ENCODE results near the gene MAZ. TPM values are rescaled to one million over a fixed set of nuclear protein-coding genes. Genes with fewer than 3 reads are reported as not detected.

The MAZ gene
- total and polyA plus RNA-seq, 8 donors = 11.7 to 865 (median 110) TPM

GRCh38 chr16:29815793-29816693, 9.7 kb downstream of the MAZ start, which contains the start of gene PAGR1:
Gene PAGR1 (plus strand): TSS chr16:29816152. CDS start chr16:29816526, 374 bp downstream.
- intact Hi-C loops (cut with DNase I; ENCODE audit: low total_unique reads) = no loop called here
- WGBS, 5 donors = 0 to 1% (median 0%) methylated on average over 52 to 70 of the region's 70 CpGs
- H3K4me1 ChIP-seq = peaks cover 47 to 85% (median 83%) of the 10 kb centered on the region in 4 donors

GRCh38 chr16:29816694-29817441, 10.5 kb downstream of the MAZ start:
- peak in 1 of 3 donors; percentile 23 for TF ChIP-seq POLR2AphosphoS5 (IDR thresholded peaks at IDR 0.05)
- no peak for TF ChIP-seq CTCF (IDR thresholded peaks at IDR 0.05)
- no peaks in the 10 kb centered on the region for H3K9me3 ChIP-seq
- intact Hi-C loops (cut with DNase I; ENCODE audit: low total_unique reads) = no loop called here
- peaks cover 50 to 86% (median 83%) of the 10 kb centered on the region in 4 donors for H3K4me1 ChIP-seq
- H3K27me3 ChIP-seq = peaks cover 0 to 18% (median 0%) of the 10 kb centered on the region in 3 donors
- H3K27ac ChIP-seq = peak overlapping the region; percentile 94 to 98 (median 96)
- peaks cover 0 to 21% (median 16%) of the 10 kb centered on the region in 4 donors for H3K36me3 ChIP-seq
- H3K4me3 ChIP-seq = peak overlapping the region; percentile 64 to 87 (median 71)
- 2 to 5% (median 3%) methylated on average over 29 to 37 of the region's 37 CpGs for WGBS, 5 donors
- DNase-seq = peak; percentile 65 to 81

More at GRCh38 chr16:29815793-29816693, 9.7 kb downstream of the MAZ start, which contains the start of gene PAGR1:
- no peak for TF ChIP-seq EP300 (IDR thresholded peaks at IDR 0.05)
- TF ChIP-seq CTCF (IDR thresholded peaks at IDR 0.05) = peak in 5 of 7 experiments; percentile 81 to 93 (median 87)
- peak in 2 of 4 donors; percentile 13 to 55 for TF ChIP-seq POLR2A (IDR thresholded peaks at IDR 0.05)
- peak; percentile 78 to 97 (median 88) for TF ChIP-seq POLR2AphosphoS5 (IDR thresholded peaks at IDR 0.05)
- Histone ChIP-seq H3K9me3 (no peaks in the 10 kb centered on the region), H3K4me3 (peak within 1 kb of the TSS; percentile 64 to 87 (median 71)), H3K27ac (peak within 1 kb of the TSS; percentile 94 to 98 (median 96)), H3K36me3 (peaks cover 0 to 21% (median 16%) of the 10 kb centered on the region in 4 donors), H3K27me3 (peaks cover 0 to 22% (median 0%) of the 10 kb centered on the region in 3 donors)
- peak; percentile 98 to 100 for DNase-seq

GRCh38 chr16:29818082-29818481, 11.8 kb downstream of the MAZ start:
- TF ChIP-seq POLR2AphosphoS5 (IDR thresholded peaks at IDR 0.05) = no peak
- no peak for TF ChIP-seq EP300 (IDR thresholded peaks at IDR 0.05)
- TF ChIP-seq CTCF (IDR thresholded peaks at IDR 0.05) = no peak
- TF ChIP-seq POLR2A (IDR thresholded peaks at IDR 0.05) = no peak
- Histone ChIP-seq H3K9me3 (no peaks in the 10 kb centered on the region), H3K4me3 (peak overlapping the region in 1 of 4 donors; percentile 87), H3K36me3 (peaks cover 0 to 21% (median 18%) of the 10 kb centered on the region in 4 donors), H3K4me1 (peaks cover 53 to 86% (median 83%) of the 10 kb centered on the region in 4 donors), H3K27ac (peak overlapping the region in 4 of 5 donors; percentile 94 to 98 (median 96)), H3K27me3 (peaks cover 0 to 6% (median 0%) of the 10 kb centered on the region in 3 donors)
- WGBS, 5 donors = 61 to 82% (median 69%) methylated on average over 4 of the region's 4 CpGs
- DNase-seq = no peak
- intact Hi-C loops (cut with DNase I; ENCODE audit: low total_unique reads) = no loop called here

- no peak for TF ChIP-seq EP300 (IDR thresholded peaks at IDR 0.05)
- TF ChIP-seq POLR2A (IDR thresholded peaks at IDR 0.05) = no peak
- TF ChIP-seq CTCF (IDR thresholded peaks at IDR 0.05) = peak in 2 of 7 experiments; percentile 22 to 38
- peaks cover 62 to 86% (median 84%) of the 10 kb centered on the region in 4 donors for H3K4me1 ChIP-seq
- WGBS, 5 donors = 42 to 58% (median 50%) methylated on average over 15 of the region's 15 CpGs
- peaks cover 0 to 21% (median 18%) of the 10 kb centered on the region in 4 donors for H3K36me3 ChIP-seq
- intact Hi-C loops (cut with DNase I; ENCODE audit: low total_unique reads) = no loop called here
- H3K4me3 ChIP-seq = peak overlapping the region in 3 of 4 donors; percentile 66 to 80 (median 77)
- H3K27me3 ChIP-seq = no peaks in the 10 kb centered on the region
- no peaks in the 10 kb centered on the region for H3K9me3 ChIP-seq
- peak overlapping the region; percentile 58 to 97 (median 94) for H3K27ac ChIP-seq
- peak in 1 of 2 donors; percentile 40 for DNase-seq
Observed at GRCh38 chr16:29819506-29819905, 13.2 kb downstream of the MAZ start.
